Stimulated activated CD4-positive, alpha-beta T cell treated with anti-CD3 and anti-CD28 coated beads, TNF-alpha, amount 100 ng/mL, for 4 hours (primary cell): Measurements from ENCODE around the gene SFRP4.

ENCODE experiments used
- DNase-seq, 3 experiments: peaks; one replicate each; pipeline ENCODE4 v3.0.0-alpha.2; 2020; ENCODE audit warnings: low read depth in 3 of 3

The SFRP4 gene

GRCh38 chr7:37924491-37925041 lies 7.9 kb upstream of the SFRP4 start:
- DNase-seq: no peak

DNA sequence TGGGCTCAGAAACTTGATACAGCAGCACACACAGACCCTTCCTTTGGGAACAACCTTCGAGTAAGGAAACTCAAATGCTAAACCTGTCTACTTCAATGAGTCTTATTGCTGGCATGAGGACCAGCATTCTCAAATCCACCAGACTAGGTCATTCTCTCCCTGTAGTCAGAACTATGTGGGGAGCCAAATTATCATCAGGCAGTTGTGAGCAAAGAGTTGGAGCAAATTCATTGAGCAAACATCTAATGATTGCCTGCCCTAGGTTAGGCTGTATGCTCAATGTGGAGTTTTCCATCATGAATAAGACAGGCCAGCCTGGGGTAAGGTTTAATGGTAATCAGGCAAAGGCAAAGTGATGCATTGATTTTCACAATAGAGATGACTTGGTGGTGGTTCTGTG lies 7.4 kb upstream of the SFRP4 start:
- DNase-seq: no peak

DNA sequence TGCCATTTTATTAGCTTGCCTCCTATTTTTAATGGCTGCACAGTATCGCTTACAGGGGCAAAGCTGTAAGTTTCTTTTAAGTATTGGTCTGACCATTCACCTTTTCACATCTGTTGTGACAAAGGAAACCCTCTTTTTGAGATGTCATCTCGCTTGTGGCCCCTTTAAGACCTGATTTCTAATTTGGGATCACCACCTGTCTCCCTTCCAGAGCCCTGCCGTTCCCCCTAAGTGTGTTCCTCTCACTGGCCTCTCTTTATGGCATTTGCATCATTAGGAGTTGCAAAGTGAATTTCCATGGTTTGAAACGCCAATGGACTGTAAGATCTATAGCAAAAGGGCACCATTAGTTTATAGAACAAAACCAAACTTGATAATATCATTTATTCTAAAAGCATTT lies 5.3 kb upstream of the SFRP4 start:
- DNase-seq: no peak

GRCh38 chr7:37920849-37921805 lies 4.5 kb upstream of the SFRP4 start:
- no peak for DNase-seq

DNA sequence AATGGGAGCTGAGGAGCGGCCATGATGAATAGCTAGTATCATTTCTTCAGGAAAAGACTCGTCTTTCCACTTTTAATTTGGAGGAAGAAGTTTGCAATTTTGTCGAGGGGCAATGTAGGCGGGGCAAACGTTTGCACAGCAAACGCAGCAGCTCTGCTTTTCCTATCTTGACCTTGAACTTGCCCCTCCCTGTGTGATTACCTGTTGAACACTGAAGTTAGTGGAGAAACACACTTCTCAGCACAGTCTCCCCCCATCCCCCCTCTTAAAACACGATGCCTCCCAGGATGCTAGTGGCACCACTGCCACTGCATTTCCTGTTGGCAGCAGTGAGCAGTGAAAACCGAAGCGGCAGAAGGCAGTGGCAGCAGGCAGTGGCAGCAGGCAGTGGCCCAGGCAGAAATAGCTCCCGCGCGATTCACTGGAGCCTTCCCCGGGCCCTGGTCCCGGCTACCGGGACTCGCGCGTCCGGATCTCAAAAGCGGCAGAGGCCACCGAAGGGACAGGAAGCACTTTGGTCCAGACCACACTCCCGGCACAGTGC lies 3.8 kb upstream of the SFRP4 start, which contains the start of gene EPDR1:
Gene EPDR1 (plus strand): TSS at position 336 of the 544 bp plus-strand sequence. CDS start 300 bp downstream, outside the sequence.
- DNase-seq: no peak

- no peak for DNase-seq
Observed at GRCh38 chr7:37918526-37918925, 1.9 kb upstream of the SFRP4 start.

DNA sequence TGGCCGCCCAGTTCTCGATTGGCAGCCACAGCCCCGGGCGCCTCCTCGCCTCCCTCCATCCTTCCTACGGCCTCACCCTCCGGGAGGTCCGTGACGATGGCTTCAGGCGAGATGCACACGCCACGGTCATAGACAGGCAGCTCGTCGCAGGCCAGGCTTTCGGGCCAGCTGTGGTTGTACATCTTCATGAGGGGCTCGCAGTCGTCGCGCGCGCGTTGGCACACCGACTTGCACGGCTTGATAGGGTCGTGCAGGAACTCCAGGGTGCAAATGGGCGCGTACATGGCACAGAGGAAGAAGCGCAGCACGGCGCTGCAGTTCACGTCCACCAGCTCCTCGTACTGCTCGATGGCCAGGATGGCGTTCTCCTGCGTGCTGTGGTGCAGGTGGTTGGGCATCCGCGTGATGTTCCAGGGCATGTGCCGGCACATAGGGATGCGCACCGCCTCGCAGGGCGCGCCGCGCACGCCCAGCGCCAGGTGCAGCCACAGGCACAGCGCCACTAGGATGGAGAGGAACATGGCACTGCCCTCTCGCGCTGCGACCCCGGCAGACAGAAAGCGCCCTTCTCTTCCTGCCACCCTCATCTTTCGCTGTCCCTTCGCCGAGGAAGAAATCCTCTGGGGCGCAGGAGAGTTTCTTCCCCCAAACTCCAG lies 472 bp downstream of the SFRP4 start:
- no peak for DNase-seq

DNA sequence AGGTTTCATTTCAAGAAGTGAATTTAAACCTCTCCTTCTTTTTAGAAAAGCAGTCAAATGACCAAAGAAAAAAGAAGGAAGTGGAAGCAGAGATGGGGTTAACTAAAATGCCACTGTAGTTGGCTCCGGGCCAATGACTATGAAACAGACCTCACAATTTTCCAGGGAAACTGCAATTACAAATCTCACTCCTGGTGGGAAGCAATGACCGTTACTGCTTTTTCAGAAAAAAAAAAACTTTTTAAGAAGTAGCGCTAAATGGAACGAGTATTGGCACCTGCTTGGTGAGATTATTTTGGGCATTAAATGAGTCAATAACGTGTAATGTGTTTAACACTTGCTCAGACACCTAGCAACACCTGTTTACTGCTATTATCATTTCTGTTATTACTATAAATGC lies 1.2 kb downstream of the SFRP4 start:
- no peak for DNase-seq

DNA sequence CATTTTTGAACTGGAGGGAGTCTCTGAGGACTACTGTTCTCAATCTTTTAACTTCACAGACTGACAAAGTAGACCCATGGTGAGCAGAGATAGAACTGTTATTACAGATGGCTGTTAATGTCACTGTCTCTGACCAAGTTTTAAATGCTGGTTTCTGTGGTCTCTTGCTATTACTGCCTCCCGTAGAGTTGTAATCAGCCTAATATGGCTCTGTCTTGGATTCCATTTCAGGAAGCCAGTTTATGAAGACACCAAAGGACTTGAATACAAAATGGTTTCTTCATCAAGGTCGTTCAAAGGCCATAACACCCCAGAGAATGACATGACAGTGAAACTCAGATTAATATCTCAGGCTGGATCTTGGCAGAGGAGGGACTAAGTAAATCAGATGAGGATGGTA lies 3.9 kb downstream of the SFRP4 start:
- no peak for DNase-seq

- DNase-seq: no peak
Observed at GRCh38 chr7:37908221-37908788, 8.3 kb downstream of the SFRP4 start.

DNA sequence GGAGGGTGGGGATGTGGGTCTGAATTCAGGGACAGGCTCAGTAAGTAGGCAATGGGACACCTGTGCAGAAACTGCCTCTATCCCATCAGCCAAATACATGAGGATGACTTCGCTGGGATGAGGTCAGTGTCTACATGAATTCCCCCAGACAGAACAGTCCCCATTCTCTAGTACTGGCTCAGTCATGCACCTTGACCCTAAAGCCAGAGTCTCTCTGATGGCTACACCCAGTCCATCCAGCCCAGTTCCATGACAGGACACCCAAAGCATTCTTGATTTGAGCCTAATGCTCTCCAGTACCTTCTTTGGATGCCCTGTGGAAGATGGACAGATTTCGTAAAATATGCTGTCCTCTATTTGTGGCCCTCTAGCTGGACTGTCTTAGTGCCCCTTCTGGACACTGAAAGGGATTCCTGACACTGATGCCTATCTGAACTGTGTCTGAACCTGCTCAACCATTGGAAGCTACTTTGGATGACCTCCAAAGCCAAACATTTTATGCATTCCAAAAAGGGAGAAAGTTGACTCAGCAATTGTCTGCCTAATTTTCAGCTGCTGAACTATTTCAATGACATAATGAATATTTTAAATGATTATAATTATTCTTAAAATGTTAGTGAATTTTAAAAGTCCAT lies 14.6 kb downstream of the SFRP4 start:
- DNase-seq: no peak

GRCh38 chr7:37901236-37901827 lies 15.3 kb downstream of the SFRP4 start:
- no peak for DNase-seq

DNA sequence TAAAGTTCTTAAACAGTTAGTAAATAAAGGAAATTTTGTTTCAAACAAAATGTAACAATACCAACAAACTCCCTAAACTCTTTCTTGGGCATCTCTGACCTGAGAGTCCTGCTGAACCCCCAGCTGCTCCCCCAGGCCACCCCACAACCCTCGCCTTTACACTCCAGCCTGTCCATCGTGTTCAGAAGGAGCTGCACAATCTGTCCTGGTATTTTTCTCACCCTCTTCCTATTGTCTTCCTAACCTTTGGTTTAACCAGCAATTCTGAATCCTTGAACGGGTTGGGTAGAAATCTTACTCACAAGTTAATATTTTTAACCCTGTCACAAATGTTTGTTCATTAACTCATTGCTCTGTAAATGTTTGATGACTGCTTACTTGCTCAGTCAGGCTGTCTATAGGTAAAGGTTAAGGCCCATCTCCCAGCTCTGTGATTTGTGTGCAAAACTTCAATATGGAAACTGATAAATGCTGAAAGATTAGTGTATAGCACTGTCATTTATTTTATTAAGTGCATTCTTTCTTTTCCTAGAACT lies 16.8 kb downstream of the SFRP4 start:
- no peak for DNase-seq

DNA sequence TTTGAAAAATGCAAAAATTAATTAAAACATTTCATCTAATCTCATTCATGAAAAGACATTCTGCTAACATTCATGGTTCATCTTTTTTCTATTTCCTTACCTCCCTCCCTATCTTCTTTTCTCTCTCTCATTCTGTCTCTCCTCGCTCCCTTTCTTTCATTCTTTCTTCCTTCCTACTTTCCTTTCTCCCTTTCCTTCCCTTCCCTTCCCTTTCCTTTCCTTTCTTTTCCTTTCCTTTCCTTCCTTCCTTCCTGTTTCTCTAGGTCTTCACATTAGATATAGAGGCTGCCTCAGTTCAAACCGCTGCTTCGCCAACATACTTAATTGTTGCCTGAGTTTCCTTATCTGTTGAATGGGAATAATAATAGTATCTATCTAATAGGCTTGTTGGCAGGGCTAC lies 21.9 kb downstream of the SFRP4 start:
- DNase-seq: no peak

- no peak for DNase-seq
Observed at GRCh38 chr7:37893359-37893758, 23.3 kb downstream of the SFRP4 start.

DNA sequence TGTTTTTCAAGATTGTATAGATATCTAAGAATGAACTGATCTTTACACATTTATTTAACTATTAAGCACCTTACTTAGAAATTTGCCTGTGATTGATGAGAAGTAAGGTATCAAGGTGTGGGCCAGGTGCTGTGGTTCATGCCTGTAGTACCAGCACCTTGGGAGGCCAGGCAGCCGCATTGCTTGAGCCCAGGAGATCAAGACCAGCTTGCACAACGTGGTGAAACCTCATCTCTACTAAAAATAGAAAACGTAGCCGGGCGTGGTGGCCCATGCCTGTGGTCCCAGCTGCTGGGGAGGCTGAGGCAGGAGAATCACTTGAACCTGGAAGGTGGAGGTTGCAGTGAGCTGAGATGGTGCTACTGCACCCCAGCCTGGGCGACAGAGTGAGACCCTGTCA lies 34.5 kb downstream of the SFRP4 start:
- DNase-seq: no peak
